HTR-8/SVneo (cell line): ENCODE results near the gene SLC24A3.
A peak's percentile ranks its signal among the peaks of the same experiment; 100 is the strongest.

Experiments used
- DNase-seq: peaks from one replicate; pipeline ENCODE4 v3.0.0; 2011; ENCODE audit warnings: low spot score, mixed read lengths; ENCODE audit not compliant: insufficient read length
- FAIRE-seq: peaks from 2 replicates; lab custom pipeline; 2011; peaks lifted over from hg19 to GRCh38; lab: Jason Lieb, UNC

The SLC24A3 gene

GRCh38 chr20:19212469-19212815 lies at the start of gene SLC24A3:
TSS of gene SLC24A3 (plus strand) at chr20:19212642.
- FAIRE-seq (no peak), DNase-seq (no peak)

- FAIRE-seq: no peak
- no peak for DNase-seq
These were observed 42.3 kb upstream of the SLC24A3 start for GRCh38 chr20:19170148-19170547.

DNA sequence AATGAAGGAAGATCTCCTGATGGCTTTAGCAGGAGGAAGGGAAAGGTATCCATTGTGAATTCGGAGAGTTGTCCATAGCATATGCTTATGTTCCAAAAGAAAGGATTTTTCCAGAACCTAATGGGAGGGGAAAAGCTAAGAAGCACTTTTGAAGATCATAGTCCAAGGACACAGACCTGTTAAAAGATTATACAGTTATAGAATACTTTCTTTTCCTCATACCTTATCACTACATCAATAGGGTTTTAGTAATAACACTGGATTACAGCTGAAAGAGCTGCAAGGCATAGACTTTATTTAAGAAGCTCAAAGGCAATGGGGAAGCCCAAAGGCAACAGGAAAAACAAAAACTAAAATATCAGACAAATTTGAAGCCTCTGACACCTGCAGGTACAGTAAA lies 39.8 kb upstream of the SLC24A3 start:
- DNase-seq (no peak), FAIRE-seq (no peak)

- no peak for FAIRE-seq
- no peak for DNase-seq
These were observed 35.9 kb upstream of the SLC24A3 start for GRCh38 chr20:19176470-19177052.

DNA sequence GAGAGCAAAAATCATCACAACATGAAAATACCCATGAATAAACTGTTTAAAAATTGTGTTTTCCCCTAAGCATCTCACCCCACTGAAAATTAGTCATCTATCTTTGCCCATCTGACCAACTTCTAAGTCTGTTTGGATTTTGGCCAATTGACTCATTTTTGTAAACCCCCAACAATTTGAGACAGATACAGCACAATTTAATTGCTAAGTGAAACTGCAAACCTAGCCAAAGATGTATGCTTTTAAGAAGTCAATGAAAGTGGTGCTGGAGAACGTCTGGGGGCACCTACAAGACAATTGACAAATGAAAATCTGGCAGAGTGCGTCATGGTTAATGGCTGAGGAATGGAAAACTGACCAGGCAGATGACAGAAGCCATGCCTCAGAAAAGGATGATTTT lies 30.9 kb upstream of the SLC24A3 start:
- DNase-seq (no peak), FAIRE-seq (no peak)

GRCh38 chr20:19185083-19185482 lies 27.4 kb upstream of the SLC24A3 start:
- DNase-seq (no peak), FAIRE-seq (no peak)

DNA sequence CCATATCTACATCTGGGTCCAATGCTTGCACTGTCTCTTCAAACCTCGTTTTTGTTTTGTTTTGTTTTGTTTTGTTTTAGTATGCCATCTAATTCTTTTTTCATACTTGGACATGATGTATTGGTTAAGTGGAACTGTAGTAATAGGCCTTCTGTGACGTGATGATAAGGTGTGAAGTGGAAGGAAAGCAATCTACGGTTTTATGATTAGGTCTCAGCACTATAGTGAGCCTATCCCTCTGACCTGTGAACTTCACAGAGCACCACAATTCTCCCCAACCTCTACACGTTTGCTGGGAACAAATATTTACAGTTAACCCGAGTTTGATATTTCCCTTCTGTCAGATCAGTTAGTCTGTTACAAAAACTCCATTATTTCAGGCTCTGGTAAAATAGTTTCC lies 19.1 kb upstream of the SLC24A3 start:
- FAIRE-seq: no peak
- DNase-seq: no peak

DNA sequence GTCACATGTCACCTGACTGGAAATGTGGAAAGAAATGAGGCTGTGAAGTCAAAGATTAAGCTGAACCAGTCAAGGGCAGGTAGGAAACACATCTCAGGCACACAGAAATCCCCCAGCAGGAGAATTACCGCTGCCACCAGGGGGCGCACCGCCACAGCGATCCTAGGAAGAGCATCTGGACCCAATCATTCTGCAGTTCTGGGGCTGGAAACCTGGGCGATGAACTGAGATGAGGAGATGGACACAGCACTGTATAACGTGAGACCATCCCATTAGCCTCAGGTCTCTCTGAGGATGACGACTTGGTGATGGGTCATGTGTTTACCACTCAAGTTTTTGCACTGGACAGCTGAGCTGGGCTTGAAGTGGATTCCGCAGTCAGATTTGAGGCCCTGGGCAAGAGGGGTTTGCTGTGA lies 6.5 kb upstream of the SLC24A3 start:
- no peak for FAIRE-seq
- peak; percentile 21 for DNase-seq

GRCh38 chr20:19207541-19207940 lies 4.9 kb upstream of the SLC24A3 start:
- no peak for FAIRE-seq

DNA sequence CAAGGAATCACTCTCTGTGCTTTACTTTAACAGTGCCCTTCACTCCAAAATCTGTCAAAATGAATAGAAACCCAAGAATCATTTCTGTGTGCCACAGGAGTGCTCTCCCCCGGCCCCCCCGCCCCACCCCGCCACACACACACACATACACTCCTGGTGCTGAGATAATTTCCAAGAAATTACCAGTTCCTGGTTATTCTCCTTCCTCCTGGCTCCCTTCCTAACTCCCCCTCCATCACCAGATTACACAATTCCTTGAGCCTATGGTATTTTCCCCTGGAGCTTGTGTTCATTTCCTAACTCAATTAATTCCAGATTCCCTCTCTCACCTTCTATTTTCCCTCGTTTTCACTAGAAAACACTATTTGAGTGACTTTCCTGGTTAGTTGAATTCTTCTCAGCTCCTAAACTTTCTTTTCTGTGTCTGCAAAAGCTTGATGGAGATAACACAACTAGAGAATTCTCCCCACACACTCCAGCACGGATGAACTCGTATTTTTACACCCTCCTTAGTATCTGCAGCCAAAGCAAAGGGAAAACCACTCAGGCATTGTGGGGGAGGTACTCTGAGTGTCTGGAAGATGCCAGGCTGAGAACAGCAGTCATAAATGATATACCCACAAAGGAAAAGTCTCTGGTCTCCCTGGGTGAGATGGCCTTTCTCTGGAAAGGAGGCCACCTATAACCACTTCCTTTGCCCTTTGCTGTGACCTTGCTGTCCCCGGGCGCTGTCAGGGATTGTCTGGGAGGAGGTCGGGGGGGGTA lies 1.9 kb upstream of the SLC24A3 start:
- FAIRE-seq (no peak), DNase-seq (no peak)

More at GRCh38 chr20:19207541-19207940, 4.9 kb upstream of the SLC24A3 start:
- DNase-seq: no peak

DNA sequence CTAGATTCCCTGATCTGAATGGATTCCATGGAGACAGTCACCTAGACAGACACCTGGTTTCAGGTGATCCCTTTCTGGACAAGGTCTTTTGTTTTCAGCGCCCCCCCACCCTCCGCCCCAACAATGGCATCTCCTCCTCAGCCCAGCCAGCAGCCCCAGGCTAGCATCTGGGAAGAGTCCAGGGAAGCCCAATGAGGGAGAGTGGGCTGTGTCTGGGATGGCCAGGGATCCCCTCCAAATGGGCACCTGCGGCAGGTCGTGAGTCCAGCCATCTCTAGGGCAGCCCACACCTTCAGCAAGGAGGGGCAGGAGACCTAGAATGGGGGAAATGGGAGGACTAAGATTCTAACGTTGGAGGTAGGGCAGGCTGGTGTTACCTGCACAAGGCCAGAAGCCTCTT lies 1.2 kb upstream of the SLC24A3 start:
- DNase-seq (no peak), FAIRE-seq (no peak)

DNA sequence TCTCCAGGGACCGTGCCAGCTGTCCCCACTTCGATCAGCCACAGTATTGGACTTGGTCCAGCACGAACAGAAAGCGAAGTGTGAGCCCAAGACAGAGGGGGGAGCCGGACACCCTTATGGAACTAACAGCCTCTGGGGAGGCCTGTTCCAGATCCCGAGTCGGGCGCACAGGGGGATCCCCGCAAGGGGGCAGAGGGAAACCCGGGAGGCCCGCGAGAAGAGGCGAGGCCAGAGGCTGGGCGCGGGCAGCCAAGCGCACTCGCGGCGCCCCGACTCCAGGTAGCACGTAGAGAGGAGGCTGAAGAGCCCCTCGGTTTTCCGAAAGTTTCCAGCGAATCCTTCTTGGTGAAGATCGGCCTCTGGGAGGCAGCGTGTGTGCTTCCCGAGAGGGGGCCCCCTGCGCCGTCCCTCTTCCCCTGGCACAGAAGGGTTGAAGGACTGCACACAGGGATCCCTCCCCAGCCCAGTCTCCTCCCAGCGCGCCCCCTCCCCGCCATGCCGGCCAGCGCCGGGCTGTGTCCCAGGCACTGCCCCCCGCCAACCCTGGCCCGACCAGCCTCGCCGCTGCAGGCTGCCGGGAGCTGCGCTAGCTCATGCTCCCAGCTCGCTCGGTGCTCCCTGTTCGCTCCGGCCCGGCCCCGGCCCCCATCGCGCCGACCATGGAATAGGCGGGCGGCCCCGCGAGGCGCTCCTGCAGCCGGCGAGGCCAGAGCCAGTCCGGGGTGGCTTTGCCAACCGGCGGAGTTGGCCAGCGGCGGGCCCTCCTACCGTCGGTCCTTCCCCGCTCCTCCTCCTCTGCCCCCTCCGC lies 577 bp upstream of the SLC24A3 start:
- no peak for DNase-seq
- no peak for FAIRE-seq

DNA sequence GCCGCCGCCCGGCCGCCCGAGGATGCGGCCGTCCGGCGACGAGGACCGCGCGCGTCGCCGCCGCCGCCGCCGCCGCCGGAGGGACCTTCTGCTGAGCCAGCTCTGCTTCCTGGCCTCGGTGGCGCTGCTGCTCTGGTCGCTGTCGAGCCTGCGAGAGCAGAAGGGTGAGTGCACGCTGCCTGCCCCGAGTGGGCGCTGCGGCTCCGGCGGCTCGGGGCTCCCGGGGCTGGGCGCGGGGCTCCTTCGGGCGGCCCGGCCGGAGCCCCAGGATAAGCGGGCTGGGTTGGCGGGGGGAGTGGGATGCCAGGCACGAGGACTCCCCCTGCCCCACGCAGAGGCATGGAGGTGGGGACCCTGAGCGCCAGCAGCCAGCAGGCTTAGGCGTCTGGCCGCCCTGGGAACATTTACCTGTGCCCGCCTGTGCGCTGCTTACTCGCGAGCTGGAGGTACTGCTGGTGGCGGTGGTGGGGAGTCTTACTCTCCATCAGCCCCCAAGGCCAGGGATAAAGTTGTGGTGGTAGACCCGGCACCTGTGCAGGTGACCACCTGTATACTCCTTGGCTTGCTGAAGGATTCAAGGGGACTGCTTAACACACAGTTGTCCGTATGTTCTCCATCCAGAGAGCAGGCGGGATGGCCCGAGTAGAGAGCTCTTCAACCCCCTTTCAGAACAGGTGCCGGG lies 520 bp downstream of the SLC24A3 start:
- FAIRE-seq (no peak), DNase-seq (no peak)

- FAIRE-seq: no peak
- DNase-seq: no peak
These were observed 1.6 kb downstream of the SLC24A3 start for GRCh38 chr20:19213946-19214490.

DNA sequence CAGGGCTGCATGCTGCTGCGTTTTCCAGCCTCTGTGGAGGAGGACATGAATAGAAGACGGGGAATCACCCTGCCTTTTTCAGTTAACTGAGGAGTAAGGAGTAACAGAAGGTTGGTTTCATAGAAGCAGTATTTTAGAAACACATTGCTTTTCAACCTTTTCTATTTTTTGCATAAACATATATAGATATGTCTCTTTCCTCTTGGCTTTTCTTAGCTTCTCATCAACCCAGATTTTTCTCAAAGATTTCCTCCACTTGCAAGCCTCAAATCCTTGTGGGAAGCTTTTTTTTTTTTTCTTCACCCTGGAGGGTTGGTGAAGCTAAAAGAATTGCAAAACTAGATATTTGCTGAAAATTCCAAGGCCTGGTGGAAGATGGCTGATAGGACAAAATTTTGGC lies 6.0 kb downstream of the SLC24A3 start:
- FAIRE-seq: no peak
- DNase-seq: no peak

DNA sequence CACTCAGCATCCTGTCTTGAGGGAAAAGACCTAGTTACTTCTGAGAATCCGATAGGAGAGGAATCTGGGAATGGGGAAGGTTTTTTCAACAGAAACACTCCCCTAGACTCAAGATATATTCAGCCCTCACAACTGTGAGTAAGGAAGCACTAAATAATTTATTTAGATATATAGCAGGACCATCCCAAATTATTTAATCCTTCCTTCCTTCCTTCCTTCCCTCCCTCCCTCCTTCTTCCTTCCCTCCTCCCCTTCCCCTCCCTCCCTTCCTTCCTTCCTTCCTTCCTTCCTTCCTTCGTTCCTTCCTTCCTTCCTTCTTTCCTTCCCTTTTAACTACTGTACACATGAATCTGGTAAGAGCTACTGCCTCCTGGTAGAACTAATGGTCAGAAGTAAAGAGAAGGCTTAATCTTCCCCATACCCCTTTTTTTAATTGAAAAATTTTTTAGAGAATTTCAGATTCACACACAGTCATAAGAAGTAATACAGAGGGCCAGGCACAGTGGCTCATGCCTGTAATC lies 10.1 kb downstream of the SLC24A3 start:
- FAIRE-seq: no peak
- DNase-seq: no peak

- DNase-seq (no peak), FAIRE-seq (no peak)
These were observed 11.2 kb downstream of the SLC24A3 start for GRCh38 chr20:19223640-19224039.

DNA sequence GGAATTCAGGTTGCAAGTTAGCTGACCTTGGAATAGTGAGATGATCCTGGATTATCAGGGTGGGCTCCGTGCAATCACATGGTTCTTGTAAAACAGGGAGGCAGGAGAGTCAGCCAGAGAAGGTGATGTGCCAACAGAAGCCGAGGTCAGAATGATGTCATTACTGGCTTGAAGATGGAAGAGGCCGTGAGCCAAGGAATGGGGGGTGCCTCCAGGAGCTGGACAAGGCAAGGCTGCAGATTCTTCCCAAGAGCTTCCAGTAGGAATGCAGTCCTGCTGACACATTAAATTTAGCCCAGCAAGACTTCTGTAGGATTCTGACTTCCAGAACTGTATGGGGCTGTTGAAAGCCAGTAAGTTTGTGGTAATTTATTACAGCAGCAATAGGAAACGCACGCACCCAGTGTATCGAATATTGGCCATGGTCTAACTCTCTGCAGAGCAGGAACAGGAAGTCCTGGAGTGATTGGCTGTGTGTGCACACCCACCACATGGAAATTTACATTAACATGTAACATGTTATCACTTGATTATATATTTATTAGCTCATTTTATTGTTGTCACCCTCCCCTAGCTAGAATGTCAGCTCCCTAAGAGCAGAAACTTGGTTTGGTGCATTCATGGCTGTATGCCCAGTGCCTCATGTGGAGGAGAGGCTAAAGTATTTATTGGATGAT lies 19.1 kb downstream of the SLC24A3 start:
- FAIRE-seq (no peak), DNase-seq (no peak)

DNA sequence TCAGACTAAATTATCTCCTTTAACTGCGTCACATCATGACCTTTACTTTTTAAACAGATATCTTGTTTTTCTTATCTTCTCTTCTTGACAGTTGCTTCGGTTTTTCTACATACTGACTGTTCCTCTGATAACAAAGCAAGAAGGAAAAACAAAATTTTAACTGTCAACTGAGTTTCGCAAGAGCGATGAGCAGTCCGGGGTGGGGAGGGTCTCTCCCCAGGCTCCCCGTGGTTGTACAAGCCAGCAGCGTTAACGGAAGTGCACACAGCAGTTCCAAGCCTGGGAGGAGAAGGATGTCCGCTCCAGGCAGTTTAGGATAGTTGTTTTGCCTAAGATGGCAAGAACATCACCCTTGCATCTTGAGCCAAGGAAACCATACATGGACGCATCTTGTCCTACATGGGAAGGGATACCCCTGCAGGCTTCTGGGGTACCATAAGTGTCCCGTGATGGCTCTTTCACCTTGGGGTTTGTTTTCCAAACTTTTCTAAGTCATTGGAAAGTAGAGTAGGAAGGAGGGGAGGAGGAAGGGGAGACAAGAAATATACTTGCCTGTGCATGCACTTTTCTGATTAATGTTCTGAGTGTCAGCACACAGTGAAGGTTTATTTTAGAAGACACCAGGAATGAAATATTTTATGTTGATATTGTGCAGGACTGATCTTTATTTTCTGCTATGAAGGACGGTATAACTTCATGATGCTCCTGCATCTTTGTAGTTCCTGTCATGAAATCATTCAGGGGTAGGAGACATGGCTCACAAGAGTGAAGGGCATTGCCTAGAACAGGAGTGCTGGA lies 20.8 kb downstream of the SLC24A3 start:
- DNase-seq (no peak), FAIRE-seq (no peak)
